ENCODE data around the gene NCF4.

The NCF4 gene

DNA sequence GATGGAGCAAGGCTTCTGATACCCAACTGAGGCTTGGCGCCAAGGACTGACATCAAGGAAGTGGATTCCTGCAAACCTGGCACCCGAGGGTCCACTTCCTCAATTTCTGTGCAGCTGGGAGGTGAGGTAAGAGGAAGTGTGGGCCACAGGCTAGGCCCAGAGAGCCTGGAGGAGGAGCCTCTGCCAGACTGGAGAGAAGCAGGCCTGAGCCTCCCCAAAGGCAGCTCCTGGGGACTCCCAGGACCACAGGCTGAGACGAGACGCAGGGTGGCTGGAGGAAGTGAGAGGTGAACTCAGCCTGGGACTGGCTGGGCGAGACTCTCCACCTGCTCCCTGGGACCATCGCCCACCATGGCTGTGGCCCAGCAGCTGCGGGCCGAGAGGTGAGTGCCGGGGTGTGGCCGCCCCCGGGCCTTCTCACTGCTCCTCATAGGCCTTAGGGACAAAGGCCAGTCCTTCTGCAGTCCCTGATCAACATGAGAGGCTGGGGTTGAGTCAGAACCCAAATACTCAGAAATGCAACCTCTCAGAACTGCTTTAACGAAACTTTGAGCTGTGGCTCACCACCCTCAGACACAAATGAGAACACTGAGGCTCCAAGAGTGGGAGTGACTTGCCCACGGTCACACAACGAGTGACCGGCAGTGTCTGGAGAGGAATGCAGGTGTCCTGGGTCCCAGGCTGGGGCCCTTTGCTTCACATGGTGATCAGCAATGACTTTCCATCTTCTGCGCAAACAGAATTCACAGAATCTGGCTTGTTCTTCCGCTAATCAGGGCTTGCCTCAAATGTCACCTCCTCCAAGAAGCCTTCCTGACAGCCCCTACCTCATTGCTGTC is at the start of gene NCF4:
NCF4 (plus strand) TSS at position 186 of the 839 bp plus-strand sequence; CDS start at position 352, 166 bp downstream.
- in situ Hi-C loops (cut with HindIII; ENCODE audit: low sequenced_read_pairs): no loop called here

DNA sequence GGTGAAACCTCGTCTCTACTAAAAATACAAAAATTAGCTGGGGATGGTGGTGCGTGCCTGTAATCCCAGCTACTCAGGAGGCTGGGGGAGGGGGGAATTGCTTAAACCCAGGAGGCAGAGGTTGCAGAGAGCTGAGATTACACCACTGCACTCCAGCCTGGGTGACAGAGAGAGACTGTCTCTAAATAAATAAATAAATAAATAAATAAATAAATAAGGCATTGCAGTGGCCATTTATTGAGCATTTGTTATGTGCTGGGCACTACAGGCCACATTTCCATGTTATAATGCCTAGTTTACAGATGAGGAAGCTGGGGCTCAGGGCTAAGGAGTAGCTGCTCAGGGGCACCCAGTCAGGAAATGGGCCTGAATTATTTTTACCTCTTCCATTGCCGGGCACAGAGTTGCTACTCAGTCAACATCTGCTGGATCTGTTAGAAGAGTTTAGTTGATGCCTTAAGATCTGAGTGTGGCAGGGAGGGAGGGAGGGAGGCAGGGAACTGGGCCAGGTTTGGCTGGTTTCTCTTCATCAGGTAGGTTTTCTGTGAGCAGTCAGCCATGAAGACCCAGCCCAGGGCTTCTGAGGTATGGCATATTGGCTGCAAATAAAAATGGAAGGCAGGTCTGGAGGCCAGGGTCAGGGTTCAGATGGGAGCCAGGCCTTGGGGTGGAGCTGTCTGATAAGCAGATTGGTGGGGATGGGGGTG is 49.6 kb upstream of the NCF4 start:
- in situ Hi-C loops (cut with HindIII; ENCODE audit: low sequenced_read_pairs): no loop called here

DNA sequence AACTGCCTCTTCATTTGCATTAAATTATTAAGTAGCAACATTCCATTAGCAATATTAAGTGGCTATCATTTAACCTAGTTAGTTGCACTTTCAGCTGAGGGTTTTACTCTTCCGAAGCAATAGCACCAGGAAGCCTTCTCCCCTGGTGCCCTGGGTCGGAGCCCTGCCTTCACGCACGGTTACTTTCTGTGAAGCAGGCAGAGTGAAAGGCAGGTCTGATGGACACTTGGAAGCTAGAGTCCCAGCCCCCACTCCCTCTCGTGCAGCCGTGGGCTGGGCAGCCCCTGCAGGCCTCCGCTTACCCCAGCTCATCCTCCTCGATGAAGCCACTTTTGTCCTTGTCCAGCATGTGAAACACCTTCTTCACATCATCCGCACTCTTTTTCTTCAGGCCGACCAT is 46.0 kb upstream of the NCF4 start:
- in situ Hi-C loops (cut with HindIII; ENCODE audit: low sequenced_read_pairs): no loop called here

DNA sequence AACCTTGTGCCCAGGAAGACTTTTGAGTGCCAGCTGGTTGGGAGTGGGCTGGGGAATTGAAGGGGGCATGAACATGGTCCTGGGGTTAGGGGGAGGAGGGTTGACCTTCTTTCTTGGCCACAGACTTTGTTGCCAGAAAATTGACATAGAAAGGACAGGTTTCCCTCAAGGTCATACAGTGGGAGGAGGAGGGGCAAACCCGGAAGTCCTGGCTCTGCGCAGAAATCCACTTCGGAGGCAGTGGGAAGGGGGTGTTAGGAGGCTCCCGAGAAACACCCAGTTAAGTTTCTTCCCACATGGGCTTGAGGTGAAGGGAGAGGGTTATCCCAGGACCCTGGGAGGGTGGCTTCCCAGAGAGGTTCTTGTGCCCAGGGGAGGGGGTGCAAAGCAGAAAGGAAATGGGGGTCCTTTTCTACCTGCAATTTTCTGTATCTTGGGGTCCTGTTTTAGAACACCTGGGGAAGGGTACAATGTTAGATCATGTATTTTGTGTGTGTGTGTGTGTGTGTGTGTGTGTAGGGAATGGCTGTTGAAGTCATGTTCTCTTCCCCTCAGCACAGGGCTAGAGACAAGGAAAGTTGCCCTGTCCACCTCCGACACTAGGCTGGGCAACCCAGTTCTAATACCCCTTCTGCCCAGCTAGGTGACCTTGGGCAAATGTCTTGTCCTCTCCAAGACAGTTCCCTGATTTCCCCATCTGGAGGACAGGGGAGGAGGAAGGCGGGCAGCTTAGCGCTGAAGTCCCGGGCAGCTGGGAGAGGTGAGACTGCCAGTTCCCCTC is 45.1 kb upstream of the NCF4 start:
- in situ Hi-C loops (cut with HindIII; ENCODE audit: low sequenced_read_pairs): no loop called here

DNA sequence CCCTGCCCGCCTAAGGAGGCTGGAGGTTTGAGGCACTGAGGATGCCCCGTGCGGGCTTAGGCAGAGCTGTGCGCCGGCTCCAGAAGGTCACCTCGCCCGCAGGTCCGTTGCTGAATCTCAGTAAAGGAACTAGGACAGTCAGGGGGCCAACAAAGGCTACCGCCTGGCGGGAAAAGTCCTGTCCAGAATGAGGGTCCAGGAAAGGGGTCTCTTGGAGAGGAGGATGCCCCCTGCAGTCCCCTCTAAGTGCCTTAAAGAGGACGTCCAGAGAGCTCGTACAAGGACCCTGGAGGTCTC is 44.5 kb upstream of the NCF4 start:
- in situ Hi-C loops (cut with HindIII; ENCODE audit: low sequenced_read_pairs): no loop called here

DNA sequence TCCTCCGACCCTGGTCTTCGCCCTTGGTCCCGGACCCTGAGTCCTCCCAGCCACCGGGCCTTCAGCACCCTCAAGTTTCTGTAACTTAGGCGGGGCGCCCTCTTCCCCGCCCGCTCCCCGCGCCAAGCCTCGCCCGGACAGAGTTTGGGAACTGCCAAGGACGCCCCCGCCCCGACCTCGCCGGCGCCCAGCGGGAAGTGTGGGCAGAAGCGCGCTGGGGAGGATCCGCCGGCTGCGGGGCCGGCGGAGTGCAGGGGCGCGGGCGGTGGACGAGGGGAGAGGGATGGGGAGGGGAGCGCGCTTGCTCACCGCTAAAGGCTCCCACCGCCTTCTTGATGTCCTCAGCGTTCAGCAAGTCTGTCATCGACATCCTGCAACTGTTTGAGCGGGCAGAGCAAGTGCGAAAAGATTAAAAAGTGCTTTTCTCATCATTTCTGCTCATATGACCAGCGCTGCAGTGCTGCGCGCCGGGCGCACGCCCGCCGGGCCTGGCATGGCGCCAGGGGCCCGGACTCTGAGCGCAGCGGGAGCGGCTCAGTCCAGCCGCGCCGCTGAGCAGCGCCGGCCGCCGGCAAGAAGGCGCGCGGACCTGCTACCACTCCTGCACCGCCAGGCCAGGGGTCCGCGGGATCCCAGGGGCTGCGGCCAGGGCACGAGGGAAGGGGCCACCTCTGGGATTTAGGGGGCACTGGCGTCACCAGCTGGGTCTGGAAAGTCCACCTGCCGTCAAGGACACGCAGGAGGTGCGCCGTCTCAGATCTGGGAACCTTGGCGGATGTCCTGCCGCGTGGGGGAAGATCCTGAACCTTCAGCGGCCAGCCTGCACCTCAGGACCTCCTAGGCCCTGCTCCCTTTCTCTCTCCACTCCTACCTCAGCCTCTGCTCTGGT is 43.9 kb upstream of the NCF4 start, which contains the start of gene PVALB:
PVALB (minus strand) TSS at position 400 of the 889 bp plus-strand sequence; CDS start at position 370, 30 bp downstream.
- in situ Hi-C loops (cut with HindIII; ENCODE audit: low sequenced_read_pairs): no loop called here

DNA sequence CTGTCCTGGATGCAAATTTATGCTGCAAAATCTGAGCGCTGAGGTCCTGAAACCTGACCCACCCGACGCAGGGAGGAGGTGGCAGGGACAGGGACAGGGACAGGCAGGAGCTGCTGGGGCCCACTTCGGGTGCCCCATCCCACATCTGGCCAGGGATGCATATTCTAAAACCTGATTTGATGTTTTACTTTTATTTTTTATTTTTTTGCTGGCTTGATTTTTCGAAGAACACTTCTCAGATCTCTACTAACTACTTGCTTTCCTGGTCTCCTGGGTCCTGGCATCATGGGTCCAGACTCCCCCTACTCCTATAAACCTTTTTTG is 43.3 kb upstream of the NCF4 start:
- in situ Hi-C loops (cut with HindIII; ENCODE audit: low sequenced_read_pairs): no loop called here

DNA sequence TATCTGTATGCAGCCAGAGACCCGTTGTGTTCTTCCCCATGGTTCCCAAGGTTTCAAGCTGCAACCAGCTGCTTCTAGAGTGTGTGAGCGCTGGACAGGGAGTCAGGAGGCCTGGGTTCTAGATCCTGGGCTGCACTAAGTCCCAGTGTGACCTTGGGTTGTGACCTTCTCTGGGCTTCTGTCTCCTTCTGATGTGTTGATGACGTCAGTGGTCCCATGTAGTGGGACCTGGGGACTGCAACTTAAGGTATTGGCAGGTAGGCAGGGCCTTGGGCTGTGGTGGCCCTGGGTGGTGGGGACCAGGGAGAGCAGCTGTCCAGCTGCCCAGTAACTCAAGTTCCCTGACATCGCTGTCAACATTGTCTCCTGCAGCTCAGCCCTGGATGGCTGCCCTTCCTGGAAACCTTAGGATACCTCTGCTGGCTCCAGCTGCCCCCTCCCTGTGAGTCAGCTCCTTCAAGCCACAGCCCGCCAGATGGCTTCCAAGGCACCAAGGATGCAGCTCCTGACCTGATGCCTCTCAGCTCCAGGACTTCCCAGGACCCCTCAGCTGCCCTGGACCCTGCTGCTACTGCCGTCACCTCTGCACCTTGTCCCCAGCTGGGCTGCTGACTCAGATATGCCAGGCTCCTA is 42.7 kb upstream of the NCF4 start:
- in situ Hi-C loops (cut with HindIII; ENCODE audit: low sequenced_read_pairs): no loop called here

DNA sequence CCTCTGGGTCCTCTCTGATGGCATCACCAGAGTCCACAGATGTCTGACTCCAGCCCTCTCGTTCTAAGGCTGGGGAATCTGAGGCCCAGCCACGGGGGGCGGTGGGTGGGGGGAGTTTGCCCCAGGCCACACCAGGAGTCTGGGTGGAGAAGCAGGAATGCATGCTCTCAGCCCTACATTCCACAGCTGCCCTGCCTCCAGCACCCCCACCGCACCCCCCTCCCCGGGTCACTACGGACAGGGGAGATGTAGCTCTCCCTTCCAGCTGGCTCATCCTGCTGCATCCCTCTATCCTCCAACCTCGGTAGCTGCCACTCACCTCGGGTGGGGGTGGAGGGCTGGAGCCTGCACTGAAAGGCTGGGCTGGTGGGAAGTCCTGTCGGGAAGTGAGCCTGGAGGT is 41.7 kb upstream of the NCF4 start:
- in situ Hi-C loops (cut with HindIII; ENCODE audit: low sequenced_read_pairs): no loop called here

DNA sequence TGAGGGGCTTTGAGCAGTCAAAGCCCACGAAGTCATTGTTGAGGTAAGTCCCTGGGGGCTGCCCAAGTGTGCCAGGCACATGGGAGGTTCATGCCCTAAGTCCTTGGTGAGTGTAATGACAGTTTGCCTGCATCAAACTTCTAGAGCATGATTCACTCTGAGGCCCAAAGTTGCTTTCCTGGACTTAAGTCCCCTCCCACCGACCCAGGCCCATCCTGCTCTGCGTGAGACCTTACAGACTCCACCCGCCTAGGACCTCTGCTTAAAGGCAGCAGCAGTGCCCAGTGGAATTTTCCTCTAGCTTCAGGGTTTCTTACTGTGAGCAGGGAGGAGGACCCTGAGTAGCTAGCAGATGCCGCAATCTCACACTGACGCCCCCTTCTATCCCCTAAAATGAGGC is 38.2 kb upstream of the NCF4 start:
- in situ Hi-C loops (cut with HindIII; ENCODE audit: low sequenced_read_pairs): no loop called here

DNA sequence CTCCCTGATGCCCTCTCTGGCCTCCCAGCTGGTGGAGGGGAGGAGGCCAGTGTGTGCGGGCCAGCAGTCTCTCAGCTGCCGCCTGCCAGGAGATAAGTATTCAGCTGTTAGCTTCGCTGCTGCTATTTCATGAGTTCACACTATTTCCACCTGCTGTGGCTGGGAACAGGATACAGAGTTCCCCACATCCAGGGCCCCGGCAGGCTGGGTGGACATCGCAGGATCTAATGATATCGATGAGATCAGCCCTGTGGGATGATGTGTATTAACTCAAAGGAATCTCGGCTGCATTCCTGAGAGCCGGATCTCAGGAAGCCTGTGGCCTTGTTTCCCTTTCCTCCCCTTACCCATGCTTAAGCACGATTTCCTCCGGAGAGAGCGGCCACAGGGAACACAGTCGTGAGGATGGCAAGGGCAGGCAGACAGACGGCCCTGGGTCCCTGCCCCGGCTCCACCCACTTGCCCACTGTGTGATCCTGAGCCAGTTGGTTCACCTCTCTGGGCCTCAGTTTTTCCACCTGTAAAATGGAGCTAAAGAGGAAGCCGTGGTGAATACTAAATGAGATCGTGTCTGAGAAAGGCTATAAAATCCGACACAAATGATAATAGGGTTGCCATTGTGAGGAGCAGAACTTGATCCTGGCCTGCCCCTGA is 37.5 kb upstream of the NCF4 start:
- in situ Hi-C loops (cut with HindIII; ENCODE audit: low sequenced_read_pairs): no loop called here

DNA sequence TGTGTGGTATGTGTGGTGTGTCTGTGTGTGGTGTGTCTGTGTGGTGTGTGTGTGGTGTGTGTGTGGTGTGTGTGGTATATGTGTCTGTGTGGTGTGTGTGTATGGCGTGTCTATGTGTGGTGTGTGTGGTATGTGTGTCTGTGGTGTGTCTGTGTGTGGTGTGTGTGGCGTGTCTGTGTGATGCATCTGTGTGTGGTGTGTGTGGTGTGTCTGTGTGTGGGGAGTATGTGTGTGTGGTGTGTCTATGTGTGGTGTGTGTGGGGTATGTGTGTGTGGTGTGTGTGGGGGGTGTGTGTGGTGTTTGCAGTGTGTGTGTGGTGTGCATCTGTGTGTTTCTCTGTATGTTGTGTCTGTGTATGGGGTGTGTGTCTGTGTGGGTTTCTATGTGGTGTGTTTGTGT is 36.2 kb upstream of the NCF4 start:
- in situ Hi-C loops (cut with HindIII; ENCODE audit: low sequenced_read_pairs): no loop called here

DNA sequence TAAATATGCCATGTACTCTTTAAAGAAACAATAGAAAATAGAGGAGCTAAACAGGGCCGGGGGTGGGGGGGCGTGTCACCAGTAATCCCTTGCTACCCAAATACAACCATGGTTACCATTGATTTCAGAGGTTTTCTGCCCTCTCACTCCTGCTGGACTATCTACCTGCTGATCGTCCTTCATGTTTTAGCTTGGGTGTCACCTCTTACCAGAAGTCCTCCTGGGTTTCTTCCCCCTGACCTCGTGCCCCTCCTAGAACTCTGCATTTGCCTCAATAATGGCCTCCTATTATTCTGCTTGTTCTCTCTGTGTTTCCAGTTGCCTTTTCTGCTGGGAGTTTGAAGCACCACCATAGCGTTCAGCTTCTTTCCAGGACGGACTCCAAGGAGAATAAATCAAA is 34.5 kb upstream of the NCF4 start:
- in situ Hi-C loops (cut with HindIII; ENCODE audit: low sequenced_read_pairs): no loop called here

DNA sequence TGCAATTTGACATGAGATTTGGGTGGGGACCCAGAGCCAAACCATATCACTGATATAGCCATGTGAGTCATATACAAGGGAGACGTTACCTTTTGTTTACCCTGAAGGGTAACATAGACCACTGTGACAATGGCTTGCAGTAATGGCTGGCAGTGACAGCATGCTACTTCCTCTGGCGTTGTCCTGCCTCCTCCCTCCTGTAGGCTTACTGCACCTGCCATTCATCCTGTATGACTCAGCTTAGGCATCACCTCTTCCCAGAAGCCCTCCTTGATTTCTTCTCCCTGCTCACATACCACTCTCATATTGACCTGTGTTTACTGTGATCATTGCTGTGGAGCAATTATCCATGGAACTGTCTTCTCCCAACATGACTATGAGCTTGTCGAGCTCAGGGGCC is 32.0 kb upstream of the NCF4 start:
- in situ Hi-C loops (cut with HindIII; ENCODE audit: low sequenced_read_pairs): no loop called here

DNA sequence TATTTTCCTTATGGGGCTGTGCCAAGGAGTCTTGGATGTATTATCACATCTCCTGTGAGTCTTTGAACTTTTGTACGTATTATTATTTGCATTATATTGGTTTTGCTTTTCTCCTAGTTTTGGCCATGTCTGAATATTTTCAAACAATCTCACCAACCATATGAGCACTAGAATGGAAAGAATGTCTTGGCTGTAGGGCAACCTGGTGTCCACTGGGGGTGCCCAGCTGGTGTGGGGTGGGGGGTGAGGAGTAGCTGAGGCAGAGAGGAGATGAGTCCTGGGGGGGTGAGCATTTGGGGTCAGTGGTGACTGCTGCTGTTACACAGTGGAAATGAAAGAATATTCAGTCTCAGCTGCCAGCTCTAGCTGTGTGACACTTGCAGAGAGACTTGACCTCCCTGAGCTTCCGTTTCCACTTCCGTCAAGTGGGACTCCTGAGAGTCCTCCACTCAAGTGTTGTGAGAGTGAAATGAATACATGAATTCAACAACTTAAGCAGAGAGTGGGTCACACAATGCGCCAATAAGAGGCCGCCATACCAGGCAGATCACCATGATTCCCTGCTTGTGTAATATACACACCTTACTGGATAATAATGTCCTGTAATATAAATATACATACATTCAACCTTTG is 31.3 kb upstream of the NCF4 start:
- in situ Hi-C loops (cut with HindIII; ENCODE audit: low sequenced_read_pairs): no loop called here

DNA sequence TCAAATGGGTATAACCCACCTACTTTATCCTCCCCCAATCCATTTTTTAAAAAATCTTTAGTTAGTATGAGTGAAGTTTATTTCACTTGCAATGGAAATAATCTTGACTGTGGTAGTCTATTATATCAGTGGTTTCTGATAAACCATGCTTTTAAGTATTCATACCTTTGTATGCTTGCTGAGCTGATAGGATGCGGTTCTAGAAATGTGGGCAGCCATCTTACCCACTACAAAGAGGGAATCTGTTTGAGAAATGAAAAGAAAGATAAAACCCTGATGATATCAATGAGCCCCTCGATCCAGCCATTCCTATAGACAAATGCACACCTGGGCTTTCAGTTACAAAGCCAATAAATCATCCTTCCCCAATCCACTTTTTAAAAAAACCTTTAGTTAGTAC is 30.2 kb upstream of the NCF4 start:
- in situ Hi-C loops (cut with HindIII; ENCODE audit: low sequenced_read_pairs): no loop called here

DNA sequence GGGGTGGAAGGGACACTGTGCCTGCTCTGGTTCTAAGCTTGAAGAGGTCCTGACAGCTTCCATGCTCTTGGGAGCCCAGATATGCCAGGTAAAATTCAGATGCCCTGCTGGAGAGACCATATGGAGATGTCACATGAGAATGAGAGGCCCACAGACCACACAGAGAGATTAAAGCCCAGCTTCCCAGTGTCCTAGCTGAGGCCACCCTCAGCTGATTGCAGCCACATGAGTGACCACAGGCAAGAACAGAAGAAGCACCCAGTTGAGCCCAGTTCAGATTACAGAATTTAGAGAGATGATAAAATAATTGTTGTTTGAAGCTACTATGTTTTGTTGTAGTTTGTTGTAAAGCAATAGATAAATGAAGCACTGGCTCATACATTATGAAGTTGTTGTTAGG is 29.6 kb upstream of the NCF4 start:
- in situ Hi-C loops (cut with HindIII; ENCODE audit: low sequenced_read_pairs): no loop called here

DNA sequence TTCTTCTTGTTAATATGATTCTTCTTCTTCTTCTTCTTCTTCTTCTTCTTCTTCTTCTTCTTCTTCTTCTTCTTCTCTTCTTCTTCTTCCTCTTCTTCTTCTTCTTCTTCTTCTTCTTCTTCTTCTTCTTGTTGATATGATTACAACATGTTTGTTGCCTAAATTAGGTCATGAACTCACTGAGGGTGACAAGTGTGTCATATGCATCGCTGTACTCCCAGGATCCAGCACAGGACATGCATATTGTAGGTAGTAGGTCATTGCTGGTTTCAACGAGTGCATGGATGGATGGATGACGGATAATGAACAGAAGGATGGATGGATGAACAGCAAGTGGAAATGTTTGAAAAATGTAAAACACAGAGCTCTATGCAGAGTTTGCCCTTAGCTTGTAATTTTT is 29.1 kb upstream of the NCF4 start:
- in situ Hi-C loops (cut with HindIII; ENCODE audit: low sequenced_read_pairs): no loop called here

DNA sequence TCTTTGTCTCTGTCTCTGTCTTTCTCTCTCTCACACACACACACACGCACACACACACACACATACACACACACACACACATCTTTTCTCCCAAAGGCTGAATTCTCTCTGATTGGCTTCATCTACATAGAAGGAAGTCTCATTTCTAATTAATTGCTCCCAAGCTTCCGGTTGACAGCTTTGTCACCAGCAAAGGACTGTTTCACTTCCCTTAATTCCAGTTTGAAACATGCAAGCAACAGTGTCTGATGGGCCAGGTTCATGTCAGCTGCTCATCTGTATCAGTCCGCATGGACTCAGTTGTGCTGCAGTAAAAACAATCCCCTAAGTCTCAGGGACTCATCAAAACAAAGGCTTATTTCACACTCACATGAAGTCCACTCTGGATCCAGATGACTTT is 27.7 kb upstream of the NCF4 start:
- in situ Hi-C loops (cut with HindIII; ENCODE audit: low sequenced_read_pairs): no loop called here
